ENCODE results near the gene MRM2.

GRCh38 chr7:2225830-2226229, 16.2 kb downstream of the MRM2 start:
- TF ChIP-seq ARNTL (CRISPR knock-in tag; IDR thresholded peaks at IDR 0.05; ENCODE audit: borderline replicate concordance, low read depth) (no peak), ESRRG (CRISPR knock-in tag; IDR thresholded peaks at IDR 0.05) (no peak), ZNF8 (CRISPR knock-in tag; IDR thresholded peaks at IDR 0.05) (no peak)
